SIG-M5 treated with dmso at 0.1 percent for 504 hours (cell line): ENCODE measurements around the gene EZH2.

Experiments
- DNase-seq: peaks from one replicate; lab custom pipeline; 2025; ENCODE audit not compliant: unreplicated experiment; lab: John Stamatoyannopoulos, UW

The EZH2 gene

GRCh38 chr7:148772297-148773089 lies 111.6 kb downstream of the EZH2 start:
- DNase-seq: no peak

DNA sequence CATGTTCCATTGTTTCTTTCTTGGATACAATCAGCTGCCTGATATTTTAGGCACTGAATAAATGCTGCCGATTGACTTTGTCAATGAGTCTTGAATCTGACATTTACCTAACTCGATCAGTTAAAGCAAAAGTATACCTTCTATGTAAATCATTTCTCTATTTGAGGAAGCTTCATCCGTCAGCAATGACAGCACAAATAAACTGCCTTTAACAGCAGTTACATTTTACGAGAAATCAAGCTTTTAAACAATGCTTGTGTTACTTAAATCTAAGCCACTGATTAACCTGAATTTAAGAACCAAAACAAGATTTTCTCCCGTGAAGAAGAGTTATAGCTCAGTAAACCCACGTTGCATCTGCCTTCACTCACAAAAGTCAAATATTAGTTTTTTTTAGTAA lies 114.1 kb downstream of the EZH2 start:
- no peak for DNase-seq

DNA sequence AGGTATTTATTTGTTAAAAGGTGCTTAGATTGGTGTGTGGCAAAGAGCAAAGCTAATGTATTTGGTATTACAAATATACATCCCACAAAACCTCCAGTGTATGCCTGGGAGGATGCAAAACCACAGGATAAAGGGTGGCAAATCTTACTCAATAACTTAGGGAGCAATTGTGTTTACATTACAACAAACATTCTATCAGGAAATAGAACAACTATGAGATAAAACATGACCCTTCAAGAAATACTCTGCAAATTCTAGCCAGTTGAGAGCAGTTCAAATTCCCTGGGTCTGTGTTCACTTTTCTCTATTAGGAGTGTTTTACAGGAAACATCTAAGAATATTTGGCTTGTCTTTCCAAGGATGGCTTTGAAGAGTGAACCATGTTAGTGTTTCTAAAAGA lies 120.5 kb downstream of the EZH2 start:
- DNase-seq: no peak

- no peak for DNase-seq
Observed at GRCh38 chr7:148761499-148762278, 122.4 kb downstream of the EZH2 start.
